ENCODE measurements around the gene ZNF783. TPM values are rescaled to one million over a fixed set of nuclear protein-coding genes. Genes with fewer than 3 reads are reported as not detected.

ZNF783 gene
- total RNA-seq, 6 experiments from 2014 or later, result 1.5 to 4.9 (median 3.0) TPM

DNA sequence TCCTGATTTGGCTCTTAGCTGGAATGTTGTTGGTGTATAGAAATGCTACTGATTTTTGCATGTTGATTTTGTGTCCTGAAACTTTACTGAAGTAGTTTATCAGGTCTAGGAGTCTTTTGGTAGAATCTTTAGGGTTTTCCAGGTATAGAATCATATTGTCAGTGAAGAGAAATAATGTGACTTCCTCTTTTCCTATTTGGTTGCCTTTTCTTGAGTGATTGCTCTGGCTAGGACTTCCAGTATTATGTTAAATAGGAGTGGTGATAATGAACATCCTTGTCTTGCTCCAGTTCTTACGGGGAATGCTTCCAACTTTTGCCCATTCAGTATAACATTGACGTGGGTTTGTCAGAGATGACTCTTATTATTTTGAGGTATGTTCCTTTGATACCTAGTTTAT, 52.0 kb downstream of the ZNF783 start:
- no peaks in the 10 kb centered on the region for H3K36me3 ChIP-seq
- H3K27ac ChIP-seq, result no peak overlapping the region
- no peak for DNase-seq
- TF ChIP-seq, protein P1, sequence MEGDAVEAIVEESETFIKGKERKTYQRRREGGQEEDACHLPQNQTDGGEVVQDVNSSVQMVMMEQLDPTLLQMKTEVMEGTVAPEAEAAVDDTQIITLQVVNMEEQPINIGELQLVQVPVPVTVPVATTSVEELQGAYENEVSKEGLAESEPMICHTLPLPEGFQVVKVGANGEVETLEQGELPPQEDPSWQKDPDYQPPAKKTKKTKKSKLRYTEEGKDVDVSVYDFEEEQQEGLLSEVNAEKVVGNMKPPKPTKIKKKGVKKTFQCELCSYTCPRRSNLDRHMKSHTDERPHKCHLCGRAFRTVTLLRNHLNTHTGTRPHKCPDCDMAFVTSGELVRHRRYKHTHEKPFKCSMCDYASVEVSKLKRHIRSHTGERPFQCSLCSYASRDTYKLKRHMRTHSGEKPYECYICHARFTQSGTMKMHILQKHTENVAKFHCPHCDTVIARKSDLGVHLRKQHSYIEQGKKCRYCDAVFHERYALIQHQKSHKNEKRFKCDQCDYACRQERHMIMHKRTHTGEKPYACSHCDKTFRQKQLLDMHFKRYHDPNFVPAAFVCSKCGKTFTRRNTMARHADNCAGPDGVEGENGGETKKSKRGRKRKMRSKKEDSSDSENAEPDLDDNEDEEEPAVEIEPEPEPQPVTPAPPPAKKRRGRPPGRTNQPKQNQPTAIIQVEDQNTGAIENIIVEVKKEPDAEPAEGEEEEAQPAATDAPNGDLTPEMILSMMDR (IDR thresholded peaks at IDR 0.05), result no peak
- no peak for TF ChIP-seq POLR2A (IDR thresholded peaks at IDR 0.05)
- no peak for ATAC-seq
- H3K9me3 ChIP-seq, result no peaks in the 10 kb centered on the region
- intact Hi-C loops (cut with DNase I), result no loop called here
- peaks cover 0 to 23% (median 0%) of the 10 kb centered on the region in 4 donors for H3K4me1 ChIP-seq
- no peaks in the 10 kb centered on the region for H3K27me3 ChIP-seq
- no peak overlapping the region for H3K4me3 ChIP-seq
- 86% methylated on average over 2 of the region's 2 CpGs for WGBS (ENCODE audit: insufficient coverage, low coverage, low lambda C conversion rate, missing lambda C conversion rate)

DNA sequence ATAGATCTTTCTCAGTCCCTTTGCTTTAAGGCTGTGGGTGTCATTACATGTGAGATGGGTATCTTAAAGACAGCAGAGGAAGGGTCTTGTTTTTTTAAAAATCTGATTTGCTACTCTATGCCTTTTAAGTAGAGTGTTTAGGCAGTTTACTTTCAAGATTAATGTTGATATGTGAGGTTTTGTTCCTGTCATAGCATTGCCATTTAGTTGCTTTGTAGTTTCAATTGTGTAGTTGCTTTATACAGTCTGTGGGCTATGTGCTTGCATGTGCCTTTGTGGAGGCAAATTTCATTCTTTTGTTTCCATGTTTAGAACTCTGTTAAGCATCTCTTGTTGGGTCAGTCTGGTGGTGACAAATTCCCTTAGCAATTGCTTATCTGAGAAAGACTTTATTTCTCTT, 54.6 kb downstream of the ZNF783 start:
- no peaks in the 10 kb centered on the region for H3K36me3 ChIP-seq
- ATAC-seq (no peak), DNase-seq (no peak)
- H3K4me1 ChIP-seq, result peaks cover 0 to 10% (median 0%) of the 10 kb centered on the region in 4 donors
- TF ChIP-seq, protein P1 (IDR thresholded peaks at IDR 0.05), result no peak
- TF ChIP-seq POLR2A (IDR thresholded peaks at IDR 0.05), result no peak
- H3K27ac ChIP-seq, result no peak overlapping the region
- intact Hi-C loops (cut with DNase I), result no loop called here
- H3K4me3 ChIP-seq, result no peak overlapping the region
- H3K27me3 ChIP-seq, result no peaks in the 10 kb centered on the region
- H3K9me3 ChIP-seq, result no peaks in the 10 kb centered on the region

DNA sequence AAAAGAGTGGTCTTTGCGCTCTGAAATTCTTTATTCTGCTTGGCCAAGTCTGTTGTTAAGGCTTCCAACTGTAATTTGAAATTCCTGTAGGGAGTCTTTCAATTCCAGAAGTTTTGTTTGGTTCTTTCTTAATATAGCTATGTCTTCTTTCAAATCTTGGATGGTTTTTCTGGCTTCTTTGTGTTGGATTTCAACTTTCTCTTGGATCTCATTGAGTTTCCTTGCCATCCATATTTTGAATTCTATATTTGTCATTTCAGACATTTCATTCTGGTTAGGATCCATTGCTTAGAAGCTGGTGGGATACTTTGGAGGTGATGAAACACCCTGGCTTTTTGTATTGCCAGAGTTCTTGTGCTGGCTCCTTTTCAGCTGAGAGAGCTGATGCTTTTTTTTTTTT, 55.5 kb downstream of the ZNF783 start:
- no peaks in the 10 kb centered on the region for H3K9me3 ChIP-seq
- 90% methylated on average over 1 of the region's 1 CpG for WGBS (ENCODE audit: insufficient coverage, low coverage, low lambda C conversion rate, missing lambda C conversion rate)
- intact Hi-C loops (cut with DNase I), result no loop called here

DNA sequence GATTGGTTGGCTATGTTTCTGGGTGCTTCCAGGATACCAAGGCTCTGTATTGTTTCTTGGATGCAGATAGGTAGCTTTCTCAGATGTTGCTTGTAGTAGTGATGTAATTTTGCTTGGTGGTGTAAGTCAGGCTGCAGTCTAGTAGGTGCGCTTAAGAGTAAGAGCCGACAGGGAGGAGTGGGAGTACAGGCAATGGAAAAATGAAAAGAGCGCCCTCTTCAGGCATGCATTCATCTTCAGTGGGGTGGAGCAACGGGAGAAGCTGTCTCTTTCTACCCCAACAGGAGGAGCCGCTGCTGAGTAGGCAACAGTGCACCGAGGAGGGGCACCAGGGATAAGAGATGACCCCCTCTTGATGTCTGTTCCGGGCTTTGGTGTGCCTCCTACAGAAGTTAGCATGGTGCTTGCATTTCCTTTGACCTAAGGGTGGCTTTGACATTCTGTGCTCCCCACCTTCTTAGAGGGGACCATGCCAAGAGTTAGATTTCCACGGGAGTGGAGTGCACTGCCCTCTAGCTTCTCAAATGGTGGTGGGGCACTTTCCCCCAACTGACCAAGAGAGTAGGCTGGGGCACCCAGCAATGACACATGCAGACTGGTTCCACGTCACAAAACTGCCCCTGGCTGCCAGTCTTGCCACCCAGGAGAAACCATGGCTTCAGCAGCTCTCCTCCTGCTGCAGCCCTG, 56.1 kb downstream of the ZNF783 start:
- intact Hi-C loops (cut with DNase I), result no loop called here
- H3K27ac ChIP-seq, result no peak overlapping the region
- no peak for TF ChIP-seq POLR2A (IDR thresholded peaks at IDR 0.05)
- TF ChIP-seq, protein P1 (IDR thresholded peaks at IDR 0.05), result no peak
- H3K4me1 ChIP-seq, result peaks cover 0 to 10% (median 0%) of the 10 kb centered on the region in 4 donors
- H3K9me3 ChIP-seq, result no peaks in the 10 kb centered on the region
- H3K4me3 ChIP-seq, result no peak overlapping the region
- DNase-seq, result no peak
- no peaks in the 10 kb centered on the region for H3K36me3 ChIP-seq
- no peak for ATAC-seq
- WGBS (ENCODE audit: insufficient coverage, low coverage, low lambda C conversion rate, missing lambda C conversion rate), result 79% methylated on average over 5 of the region's 9 CpGs
- H3K27me3 ChIP-seq, result no peaks in the 10 kb centered on the region

More for the DNA sequence above, 55.5 kb downstream of the ZNF783 start:
- ATAC-seq, result no peak
- no peaks in the 10 kb centered on the region for H3K36me3 ChIP-seq
- H3K4me1 ChIP-seq, result peaks cover 0 to 9% (median 0%) of the 10 kb centered on the region in 4 donors
- no peak overlapping the region for H3K4me3 ChIP-seq
- no peak overlapping the region for H3K27ac ChIP-seq
- no peak for DNase-seq
- TF ChIP-seq POLR2A (IDR thresholded peaks at IDR 0.05), result no peak
- TF ChIP-seq, protein P1 (IDR thresholded peaks at IDR 0.05), result no peak
- H3K27me3 ChIP-seq, result no peaks in the 10 kb centered on the region
